Nephron (organoid): ENCODE measurements around the gene LTB4R.

ENCODE experiments used
- H3K27ac Mint-ChIP-seq, 3 experiments: 2 replicates each; pipeline ENCODE4 v1.8.0; 2020; ENCODE audit warnings: mixed read lengths in 3 of 3, mild to moderate bottlenecking in 2 of 3, moderate library complexity in 1 of 3
- H3K27me3 Mint-ChIP-seq: 2 replicates; pipeline ENCODE4 v1.8.0; 2021; ENCODE audit warnings: low read depth, mild to moderate bottlenecking, moderate library complexity, mixed read lengths
- H3K36me3 Mint-ChIP-seq: 2 replicates; pipeline ENCODE4 v1.8.0; 2020; ENCODE audit warnings: low read depth, mixed read lengths
- H3K4me1 Mint-ChIP-seq: 2 replicates; pipeline ENCODE4 v1.8.0; 2020; ENCODE audit warnings: mixed read lengths
- H3K4me3 Mint-ChIP-seq, 3 experiments: 2 replicates each; pipeline ENCODE4 v1.8.0; 2020; ENCODE audit warnings: mild to moderate bottlenecking in 3 of 3, mixed read lengths in 3 of 3, moderate library complexity in 2 of 3
- H3K9me3 Mint-ChIP-seq: 2 replicates; pipeline ENCODE4 v1.8.0; 2020; ENCODE audit warnings: mixed read lengths
- TF ChIP-seq, protein P1 (sequence below), 3 experiments: fragments of 200-600 bp; sonication (generic); IDR thresholded peaks; one replicate each; pipeline ENCODE4 v1.5.0; 2021; ENCODE audit warnings: antibody characterized with exemption in 3 of 3; ENCODE audit not compliant: unreplicated experiment in 3 of 3

The LTB4R gene

DNA sequence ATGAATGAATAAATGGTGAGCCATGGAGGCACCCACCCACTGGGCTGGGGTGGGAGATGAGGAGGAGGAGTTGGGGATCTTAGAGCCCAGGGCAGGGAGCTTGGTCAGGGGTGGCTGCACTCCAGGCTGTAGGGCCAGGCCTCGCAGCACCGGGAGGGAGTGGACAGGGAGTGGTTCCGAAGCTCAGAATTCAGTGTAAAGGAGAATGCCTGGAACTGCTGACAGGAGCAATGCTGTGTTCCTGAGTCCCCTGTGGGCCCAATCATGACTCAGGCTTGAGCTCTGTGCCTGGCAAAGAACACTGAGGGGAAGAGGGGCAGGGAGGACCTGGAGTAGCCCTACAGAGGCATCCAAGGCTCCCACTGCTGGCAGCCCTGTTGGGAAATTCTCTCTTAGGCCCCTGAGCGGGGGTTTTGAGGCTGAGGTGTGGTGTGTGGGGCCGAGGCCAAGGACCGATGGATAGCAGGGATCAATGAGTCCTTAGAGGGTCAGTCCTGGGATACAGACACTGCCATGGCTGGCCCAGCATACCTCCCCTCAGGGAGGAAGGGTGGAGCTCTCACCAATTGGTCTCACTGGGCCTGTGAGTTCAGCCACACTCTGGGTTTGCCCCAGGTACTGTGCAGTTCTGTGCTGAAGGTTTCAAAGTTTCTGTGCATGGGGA, 30.4 kb upstream of the LTB4R start:
- Mint-ChIP-seq H3K27me3 (no peaks in the 10 kb centered on the region), H3K4me1 (no peaks in the 10 kb centered on the region), H3K36me3 (no peaks in the 10 kb centered on the region), H3K4me3 (no peak overlapping the region), H3K27ac (no peak overlapping the region), H3K9me3 (no peaks in the 10 kb centered on the region)
- TF ChIP-seq, protein P1, sequence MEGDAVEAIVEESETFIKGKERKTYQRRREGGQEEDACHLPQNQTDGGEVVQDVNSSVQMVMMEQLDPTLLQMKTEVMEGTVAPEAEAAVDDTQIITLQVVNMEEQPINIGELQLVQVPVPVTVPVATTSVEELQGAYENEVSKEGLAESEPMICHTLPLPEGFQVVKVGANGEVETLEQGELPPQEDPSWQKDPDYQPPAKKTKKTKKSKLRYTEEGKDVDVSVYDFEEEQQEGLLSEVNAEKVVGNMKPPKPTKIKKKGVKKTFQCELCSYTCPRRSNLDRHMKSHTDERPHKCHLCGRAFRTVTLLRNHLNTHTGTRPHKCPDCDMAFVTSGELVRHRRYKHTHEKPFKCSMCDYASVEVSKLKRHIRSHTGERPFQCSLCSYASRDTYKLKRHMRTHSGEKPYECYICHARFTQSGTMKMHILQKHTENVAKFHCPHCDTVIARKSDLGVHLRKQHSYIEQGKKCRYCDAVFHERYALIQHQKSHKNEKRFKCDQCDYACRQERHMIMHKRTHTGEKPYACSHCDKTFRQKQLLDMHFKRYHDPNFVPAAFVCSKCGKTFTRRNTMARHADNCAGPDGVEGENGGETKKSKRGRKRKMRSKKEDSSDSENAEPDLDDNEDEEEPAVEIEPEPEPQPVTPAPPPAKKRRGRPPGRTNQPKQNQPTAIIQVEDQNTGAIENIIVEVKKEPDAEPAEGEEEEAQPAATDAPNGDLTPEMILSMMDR (IDR thresholded peaks at IDR 0.05; ENCODE audit: unreplicated experiment in 3 of 3): no peak

DNA sequence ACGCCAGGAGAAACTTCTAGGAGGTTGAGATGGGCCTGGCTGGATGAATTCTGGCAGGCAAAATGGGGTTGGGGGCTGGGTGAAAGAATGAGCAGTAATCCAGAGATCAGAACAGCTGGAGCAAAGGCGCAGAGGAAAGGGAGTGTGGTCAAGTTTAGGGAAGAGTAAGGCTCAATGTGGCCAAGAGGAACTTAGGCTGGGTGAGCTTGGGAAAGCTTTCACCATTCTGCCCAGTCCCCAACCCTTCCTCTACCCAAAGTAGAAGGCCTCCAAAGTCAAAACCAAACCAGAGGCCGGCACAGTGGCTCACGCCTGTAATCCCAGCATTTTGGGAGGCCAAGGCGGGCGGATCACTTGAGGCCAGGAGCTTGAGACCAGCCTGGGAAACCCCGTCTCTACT, 29.7 kb upstream of the LTB4R start:
- H3K4me3 Mint-ChIP-seq: no peak overlapping the region
- no peaks in the 10 kb centered on the region for H3K4me1 Mint-ChIP-seq
- no peaks in the 10 kb centered on the region for H3K9me3 Mint-ChIP-seq
- no peaks in the 10 kb centered on the region for H3K36me3 Mint-ChIP-seq
- TF ChIP-seq, protein P1 (IDR thresholded peaks at IDR 0.05; ENCODE audit: unreplicated experiment in 3 of 3): no peak
- no peaks in the 10 kb centered on the region for H3K27me3 Mint-ChIP-seq
- no peak overlapping the region for H3K27ac Mint-ChIP-seq

DNA sequence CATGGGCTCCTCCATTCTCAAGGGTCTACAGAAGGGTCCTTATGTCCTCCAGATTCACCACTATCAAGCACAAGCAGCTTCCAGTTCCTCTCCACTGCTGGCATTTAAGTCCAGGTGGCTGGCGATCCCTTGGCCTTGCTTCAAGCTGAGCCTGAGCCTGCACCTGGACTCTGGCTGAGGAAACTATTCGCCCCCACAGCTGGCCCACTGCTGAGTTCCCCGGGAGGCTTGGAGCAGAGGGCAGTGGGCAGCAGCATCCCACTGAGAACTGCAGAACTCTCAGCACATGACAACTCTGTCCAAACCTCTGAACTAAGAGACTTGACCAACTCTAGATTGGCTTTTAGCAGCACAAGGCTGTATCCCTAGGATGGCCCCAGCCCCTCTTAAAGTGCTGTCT, 28.6 kb upstream of the LTB4R start:
- no peaks in the 10 kb centered on the region for H3K36me3 Mint-ChIP-seq
- no peaks in the 10 kb centered on the region for H3K27me3 Mint-ChIP-seq
- TF ChIP-seq, protein P1 (IDR thresholded peaks at IDR 0.05; ENCODE audit: unreplicated experiment in 3 of 3): no peak
- H3K4me1 Mint-ChIP-seq: no peaks in the 10 kb centered on the region
- peak overlapping the region in 1 of 3 experiments; percentile 50 for H3K27ac Mint-ChIP-seq
- H3K4me3 Mint-ChIP-seq: no peak overlapping the region
- H3K9me3 Mint-ChIP-seq: no peaks in the 10 kb centered on the region

DNA sequence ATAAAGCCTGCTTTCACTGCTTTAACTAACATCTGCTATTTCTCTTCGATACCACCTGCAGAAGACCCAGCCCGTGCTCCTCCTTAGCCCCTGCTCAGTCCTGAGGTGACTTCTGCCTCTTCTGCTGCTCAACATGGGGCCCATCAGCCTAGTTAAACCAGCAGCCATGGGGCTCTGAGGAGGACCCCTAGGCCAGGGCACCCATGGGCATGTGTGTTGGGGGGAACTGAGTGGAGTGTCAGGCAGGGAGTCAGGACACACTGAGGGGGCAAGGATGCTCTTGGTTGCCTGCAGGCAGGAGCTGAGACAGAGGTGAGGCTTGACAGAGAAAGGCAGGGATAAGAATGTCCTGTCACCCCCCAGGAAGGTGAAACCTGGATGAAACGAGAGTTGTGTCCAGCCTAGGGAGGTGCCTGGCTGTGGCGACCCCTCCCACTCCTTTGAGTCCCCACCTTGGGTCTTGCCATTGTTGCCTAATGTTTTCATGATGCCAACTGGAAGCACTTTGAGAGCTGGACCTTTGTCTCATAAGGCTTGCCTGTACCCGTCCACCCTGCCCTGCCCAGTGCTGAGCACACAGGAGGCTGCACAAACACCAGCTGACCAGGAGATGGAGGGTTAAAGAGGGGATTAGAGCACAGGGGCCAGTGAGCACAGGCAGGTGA, 27.4 kb upstream of the LTB4R start:
- Mint-ChIP-seq H3K27me3 (no peaks in the 10 kb centered on the region), H3K4me3 (no peak overlapping the region), H3K27ac (no peak overlapping the region), H3K9me3 (no peaks in the 10 kb centered on the region), H3K4me1 (no peaks in the 10 kb centered on the region), H3K36me3 (no peaks in the 10 kb centered on the region)
- TF ChIP-seq, protein P1 (IDR thresholded peaks at IDR 0.05; ENCODE audit: unreplicated experiment in 3 of 3): no peak

DNA sequence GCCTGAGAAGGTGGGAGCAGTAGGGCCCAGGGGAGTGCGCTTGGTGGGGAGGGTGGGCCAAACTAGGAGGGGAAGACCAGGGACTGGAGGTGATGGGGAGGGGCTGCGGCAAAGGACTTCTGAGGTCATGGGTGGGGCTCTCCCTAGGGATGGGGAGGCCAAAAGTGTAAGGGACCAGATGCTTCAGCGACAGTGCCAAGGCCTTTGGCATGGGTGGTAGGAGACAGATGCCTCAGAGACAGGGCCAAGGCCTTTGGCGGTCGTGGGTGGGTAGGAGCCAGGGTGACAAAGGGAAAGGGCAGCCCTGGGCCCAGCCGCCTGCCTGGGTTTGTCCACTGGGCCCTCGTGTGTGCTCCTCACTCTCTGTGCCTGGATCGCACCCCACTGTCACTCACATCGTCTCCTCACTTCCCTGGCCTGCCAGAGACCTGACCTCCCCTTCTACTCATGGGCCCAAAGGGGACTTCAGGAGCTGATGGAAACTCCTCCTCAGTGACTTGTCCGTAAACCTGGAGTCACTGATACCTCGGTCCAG, 26.7 kb upstream of the LTB4R start:
- H3K4me1 Mint-ChIP-seq: no peaks in the 10 kb centered on the region
- H3K9me3 Mint-ChIP-seq: no peaks in the 10 kb centered on the region
- H3K27me3 Mint-ChIP-seq: no peaks in the 10 kb centered on the region
- no peak overlapping the region for H3K4me3 Mint-ChIP-seq
- TF ChIP-seq, protein P1 (IDR thresholded peaks at IDR 0.05; ENCODE audit: unreplicated experiment in 3 of 3): no peak
- no peaks in the 10 kb centered on the region for H3K36me3 Mint-ChIP-seq
- H3K27ac Mint-ChIP-seq: no peak overlapping the region
